Retinal pigment epithelial cell (primary cell): ENCODE measurements around the gene KCNG1.

Source experiments
- DNase-seq: peaks from one replicate; pipeline ENCODE4 v3.0.0-alpha.2; 2010; ENCODE audit warnings: low read depth
- H3K4me3 ChIP-seq: 2 replicates; pipeline ENCODE4 v1.5.1; 2011; ENCODE audit warnings: mild to moderate bottlenecking, low read length, control low read depth, moderate library complexity
- TF ChIP-seq, protein P1 (sequence below): conservative IDR thresholded peaks from 2 replicates; pipeline ENCODE4 v1.5.1; 2011; ENCODE audit warnings: low read depth, low read length, control low read depth, inconsistent platforms

The KCNG1 gene

DNA sequence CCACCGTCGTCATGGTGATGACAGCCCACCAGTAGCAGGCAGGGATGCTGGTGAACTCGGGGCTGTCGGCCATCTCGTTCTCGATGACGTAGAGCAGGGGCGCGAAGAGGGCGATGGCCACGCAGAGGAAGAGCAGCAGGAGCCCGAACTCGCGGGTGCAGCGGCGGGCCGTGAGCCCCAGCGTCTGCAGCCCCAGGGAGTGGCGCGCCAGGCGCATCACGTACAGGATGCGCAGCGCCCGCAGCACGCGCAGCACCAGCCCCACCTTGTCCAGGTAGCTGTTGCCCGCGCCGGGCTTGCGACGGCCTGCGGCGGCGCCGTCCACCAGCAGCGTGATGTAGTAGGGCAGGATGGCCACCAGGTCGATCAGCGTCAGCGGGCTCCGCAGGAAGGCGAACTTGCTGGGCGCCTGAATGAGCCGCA is 18.6 kb downstream of the KCNG1 start:
- TF ChIP-seq, protein P1, sequence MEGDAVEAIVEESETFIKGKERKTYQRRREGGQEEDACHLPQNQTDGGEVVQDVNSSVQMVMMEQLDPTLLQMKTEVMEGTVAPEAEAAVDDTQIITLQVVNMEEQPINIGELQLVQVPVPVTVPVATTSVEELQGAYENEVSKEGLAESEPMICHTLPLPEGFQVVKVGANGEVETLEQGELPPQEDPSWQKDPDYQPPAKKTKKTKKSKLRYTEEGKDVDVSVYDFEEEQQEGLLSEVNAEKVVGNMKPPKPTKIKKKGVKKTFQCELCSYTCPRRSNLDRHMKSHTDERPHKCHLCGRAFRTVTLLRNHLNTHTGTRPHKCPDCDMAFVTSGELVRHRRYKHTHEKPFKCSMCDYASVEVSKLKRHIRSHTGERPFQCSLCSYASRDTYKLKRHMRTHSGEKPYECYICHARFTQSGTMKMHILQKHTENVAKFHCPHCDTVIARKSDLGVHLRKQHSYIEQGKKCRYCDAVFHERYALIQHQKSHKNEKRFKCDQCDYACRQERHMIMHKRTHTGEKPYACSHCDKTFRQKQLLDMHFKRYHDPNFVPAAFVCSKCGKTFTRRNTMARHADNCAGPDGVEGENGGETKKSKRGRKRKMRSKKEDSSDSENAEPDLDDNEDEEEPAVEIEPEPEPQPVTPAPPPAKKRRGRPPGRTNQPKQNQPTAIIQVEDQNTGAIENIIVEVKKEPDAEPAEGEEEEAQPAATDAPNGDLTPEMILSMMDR, result no peak
- DNase-seq, result no peak
- no peak overlapping the region for H3K4me3 ChIP-seq

DNA sequence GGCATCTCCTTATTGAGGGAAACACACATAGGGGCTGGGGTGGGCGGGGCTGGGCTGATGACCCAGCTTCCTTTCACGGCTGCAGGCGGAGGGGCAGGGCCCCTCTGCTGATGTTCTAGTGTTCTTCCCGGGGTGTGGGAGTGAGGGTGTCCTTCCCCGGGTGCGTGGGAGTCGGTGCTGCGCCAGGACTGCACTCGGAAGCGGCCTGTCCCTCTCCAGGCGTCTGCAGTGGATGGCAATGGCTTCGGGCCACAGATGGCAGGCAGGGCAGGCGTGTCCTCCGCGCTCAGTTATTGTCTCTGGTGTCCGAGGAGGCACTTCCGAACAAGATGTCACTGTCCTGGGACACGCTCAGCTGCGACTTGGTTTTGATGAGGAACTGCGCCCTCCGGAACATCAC is 19.2 kb downstream of the KCNG1 start:
- TF ChIP-seq, protein P1, result no peak
- no peak for DNase-seq
- H3K4me3 ChIP-seq, result no peak overlapping the region

DNA sequence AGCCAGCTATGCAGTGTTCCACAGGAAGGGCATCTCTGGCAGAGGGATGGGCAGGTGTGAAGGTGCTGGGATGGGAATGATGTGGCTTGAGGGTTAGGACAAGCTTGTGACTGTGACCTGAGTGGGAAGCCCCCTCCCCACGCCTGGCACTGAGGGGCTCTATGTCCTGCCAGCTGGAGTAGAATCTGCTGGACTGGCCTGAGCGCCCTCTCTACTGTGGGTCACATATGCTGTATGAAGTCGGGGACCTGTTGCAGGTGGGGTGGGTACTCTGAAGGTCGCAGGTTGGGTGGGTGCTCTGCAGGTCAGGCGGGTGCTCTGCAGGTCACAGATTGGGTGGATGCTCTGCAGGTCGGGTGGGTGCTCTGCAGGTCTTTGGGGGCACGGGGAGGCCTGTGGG is 20.3 kb downstream of the KCNG1 start:
- TF ChIP-seq, protein P1, result no peak
- no peak overlapping the region for H3K4me3 ChIP-seq
- DNase-seq, result no peak

DNA sequence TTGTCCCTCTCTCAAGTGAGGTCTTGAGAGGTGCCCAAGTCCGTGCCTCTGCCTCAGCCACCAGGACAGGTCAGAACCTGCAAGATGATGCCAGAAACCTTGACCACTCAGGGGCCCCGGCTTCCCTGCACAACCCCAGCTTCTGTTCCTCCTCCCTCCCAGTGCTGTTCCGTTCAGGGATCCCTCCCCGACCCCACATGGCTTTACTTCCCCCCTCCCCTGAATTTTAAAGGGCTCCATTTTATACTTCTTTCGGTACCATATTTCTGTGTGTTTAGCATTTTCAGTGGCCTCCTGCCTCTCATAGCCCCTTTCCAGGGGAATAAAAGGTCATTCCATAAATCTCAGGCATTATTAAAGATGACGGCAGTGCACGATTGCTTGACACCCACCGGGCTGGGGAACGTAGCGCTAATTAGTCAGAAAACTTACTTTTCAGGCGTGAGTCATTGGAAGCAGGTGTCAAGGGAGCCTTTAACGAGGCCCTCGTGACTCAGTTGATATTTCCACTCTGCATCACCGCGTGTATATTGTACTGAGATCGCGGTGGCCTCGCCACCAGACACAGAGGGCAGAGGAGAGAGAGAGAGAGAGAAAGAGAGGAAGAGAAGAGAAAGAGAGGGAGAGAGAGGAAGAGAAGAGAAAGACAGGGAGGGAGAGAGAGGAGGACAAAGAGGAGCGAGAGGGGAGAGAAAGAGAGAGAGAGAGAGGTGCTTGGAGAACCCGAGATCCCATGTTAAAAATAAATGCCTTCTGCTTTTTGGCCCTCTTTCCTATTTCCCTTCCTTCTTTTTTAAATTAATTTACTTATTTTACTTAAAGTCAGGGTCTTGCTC is 21.3 kb downstream of the KCNG1 start:
- peak; percentile 87 for DNase-seq
- no peak overlapping the region for H3K4me3 ChIP-seq
- TF ChIP-seq, protein P1, result no peak

DNA sequence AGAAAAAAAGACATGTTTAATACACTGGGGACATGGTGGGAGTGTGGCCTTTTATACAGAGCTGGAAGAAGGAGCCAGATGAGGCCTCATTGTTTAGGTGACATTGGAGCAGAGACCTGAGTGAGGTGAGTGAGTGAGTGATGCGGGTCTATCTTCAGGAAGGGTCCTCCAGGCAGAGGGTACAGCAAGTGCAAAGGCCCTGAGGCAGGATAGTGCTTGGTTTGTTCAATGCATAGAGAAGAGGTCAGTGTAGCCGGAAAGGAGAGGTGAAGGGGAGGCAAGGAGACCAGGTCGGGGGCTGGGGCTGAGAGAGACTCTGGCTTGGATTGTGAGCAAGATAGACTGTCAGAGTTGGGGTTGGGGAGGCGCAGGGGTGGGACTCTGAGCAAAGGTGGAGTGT is 23.6 kb downstream of the KCNG1 start:
- DNase-seq, result no peak
- H3K4me3 ChIP-seq, result no peak overlapping the region
- TF ChIP-seq, protein P1, result no peak

DNA sequence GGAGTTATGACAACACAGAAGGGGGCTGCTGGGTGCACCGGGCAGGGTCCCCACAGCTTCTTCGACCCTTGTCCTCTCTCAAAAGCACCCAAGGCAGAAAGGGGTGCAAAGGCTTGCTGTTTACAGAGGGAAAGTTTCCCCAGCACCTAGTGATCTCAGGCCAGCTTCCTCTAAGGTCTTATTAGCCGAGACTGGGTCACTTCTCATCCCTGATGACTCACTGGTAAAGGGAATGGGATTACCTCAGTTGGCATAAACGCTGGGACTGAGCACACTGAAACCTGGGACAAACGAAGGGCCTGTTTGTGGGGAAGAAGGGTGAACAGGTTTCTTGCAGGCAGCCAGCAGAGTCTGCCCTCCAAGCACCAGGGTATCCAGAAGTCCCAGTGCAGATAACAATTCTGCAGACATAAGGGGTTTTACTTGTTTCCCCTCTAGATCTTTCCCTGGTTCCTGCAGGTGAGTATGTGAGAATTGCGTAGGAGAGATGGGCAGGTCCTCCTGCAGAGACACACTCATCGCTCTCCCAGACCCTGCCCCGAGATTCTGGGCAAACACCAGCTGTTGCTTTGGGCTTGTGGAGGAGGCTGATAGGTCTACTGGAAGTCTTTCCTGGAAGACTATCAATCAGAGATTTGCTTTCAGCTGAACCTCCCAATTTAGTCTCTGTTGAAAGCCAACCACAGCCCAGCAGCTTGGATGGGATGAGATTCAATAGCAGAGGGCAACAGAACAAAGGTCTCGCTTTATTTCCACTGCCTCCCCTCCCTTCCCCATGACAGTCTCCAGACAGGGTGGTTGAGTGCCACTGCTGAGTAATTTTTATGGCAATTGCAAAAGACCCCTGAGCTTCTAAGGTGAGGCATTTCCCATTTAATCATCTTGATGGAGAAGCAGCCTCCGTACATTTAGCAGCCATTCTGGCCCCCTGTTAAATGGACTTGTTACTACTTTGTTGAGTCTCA is 25.7 kb downstream of the KCNG1 start:
- DNase-seq, result peak; percentile 62
- H3K4me3 ChIP-seq, result no peak overlapping the region
- TF ChIP-seq, protein P1, result no peak
